DMS53 treated with DMSO at 0.1 percent for 48 hours (cell line): ENCODE measurements around the gene OTULIN.

ENCODE experiments used
- DNase-seq: peaks from one replicate; lab custom pipeline; 2025; ENCODE audit not compliant: unreplicated experiment; lab: John Stamatoyannopoulos, UW

OTULIN gene

GRCh38 chr5:14667770-14668169 lies 3.3 kb downstream of the OTULIN start:
- no peak for DNase-seq

- DNase-seq = no peak
These were observed 3.7 kb downstream of the OTULIN start for GRCh38 chr5:14668181-14668591.

GRCh38 chr5:14669415-14669814 lies 4.9 kb downstream of the OTULIN start:
- DNase-seq = no peak

- no peak for DNase-seq
These were observed 5.5 kb downstream of the OTULIN start for GRCh38 chr5:14669975-14670374.

- peak; percentile 22 for DNase-seq
These were observed 6.9 kb downstream of the OTULIN start for GRCh38 chr5:14671414-14671813.

GRCh38 chr5:14672082-14672481 lies 7.6 kb downstream of the OTULIN start:
- no peak for DNase-seq

GRCh38 chr5:14672484-14673394 lies 8.2 kb downstream of the OTULIN start:
- DNase-seq = no peak

GRCh38 chr5:14673443-14673842 lies 8.9 kb downstream of the OTULIN start:
- DNase-seq = no peak

GRCh38 chr5:14674983-14675854 lies 10.7 kb downstream of the OTULIN start:
- no peak for DNase-seq

GRCh38 chr5:14675865-14676300 lies 11.4 kb downstream of the OTULIN start:
- no peak for DNase-seq

GRCh38 chr5:14676320-14676719 lies 11.8 kb downstream of the OTULIN start:
- DNase-seq = no peak

GRCh38 chr5:14678773-14679334 lies 14.3 kb downstream of the OTULIN start:
- DNase-seq = no peak

GRCh38 chr5:14679595-14679994 lies 15.1 kb downstream of the OTULIN start:
- DNase-seq = no peak

GRCh38 chr5:14681236-14681752 lies 16.8 kb downstream of the OTULIN start:
- DNase-seq = no peak

- DNase-seq = no peak
These were observed 19.5 kb downstream of the OTULIN start for GRCh38 chr5:14683906-14684455.

- DNase-seq = no peak
These were observed 20.2 kb downstream of the OTULIN start for GRCh38 chr5:14684757-14685156.

- DNase-seq = peak; percentile 69
These were observed 21.2 kb downstream of the OTULIN start for GRCh38 chr5:14685757-14686156.

- DNase-seq = no peak
These were observed 22.0 kb downstream of the OTULIN start for GRCh38 chr5:14686517-14686916.

- no peak for DNase-seq
These were observed 22.6 kb downstream of the OTULIN start for GRCh38 chr5:14687023-14687665.

GRCh38 chr5:14693070-14693469 lies 28.6 kb downstream of the OTULIN start:
- DNase-seq = no peak
